ENCODE data around the gene TEX19. TPM values are rescaled to one million over a fixed set of nuclear protein-coding genes. Genes with fewer than 3 reads are reported as not detected.
A peak's percentile ranks its signal among the peaks of the same experiment; 100 is the strongest.
"Not testable (repeated sequence)": the region's sequence is repeated elsewhere in the genome, so short reads cannot be mapped to it uniquely, and the experiment has no call there.

Gene TEX19
- total and polyA plus RNA-seq, 9 of the 15 experiments (the other 6 are each of a cell fraction or from before 2014, with no cell fraction given), result 0.10 to 4.9 (median 1.9) TPM

- WGBS (ENCODE audit: insufficient coverage, low coverage, missing lambda C conversion rate), result 59% methylated on average over 28 of the region's 41 CpGs
- TF ChIP-seq EGR1 (conservative IDR thresholded peaks at IDR 0.05), result peak; percentile 65
- no peak for TF ChIP-seq RERE (CRISPR knock-in tag; IDR thresholded peaks at IDR 0.05; ENCODE audit: borderline replicate concordance)
- TF ChIP-seq ZFPM2 (CRISPR knock-in tag; IDR thresholded peaks at IDR 0.05), result no peak
- no peak for TF ChIP-seq DMBX1 (CRISPR knock-in tag; IDR thresholded peaks at IDR 0.05; ENCODE audit: borderline replicate concordance)
- TF ChIP-seq NFYB (IDR thresholded peaks at IDR 0.05; ENCODE audit: extremely low read depth, insufficient read length), result no peak
- TF ChIP-seq SPI1 (IDR thresholded peaks at IDR 0.05; ENCODE audit: borderline replicate concordance, low read depth, low read length), result 0 out of 2 replicates have a peak, but pooled peaks have one; percentile 20
- TF ChIP-seq NFE2L1 (tag; IDR thresholded peaks at IDR 0.05; ENCODE audit: borderline replicate concordance, low read depth), result no peak
- no peak for TF ChIP-seq HOXB6 (CRISPR knock-in tag; IDR thresholded peaks at IDR 0.05; ENCODE audit: borderline replicate concordance)
- Histone ChIP-seq H3K4me1 (replicated peaks in 1 of 2; ENCODE audit: control insufficient read depth in 2 of 2, insufficient read depth in 2 of 2, low read length in 2 of 2) (peaks cover 4 to 48% of the 10 kb centered on the region in 2 experiments; a peak in 4 of 5 replicates), H3K9ac (ENCODE audit: insufficient read depth in 1 of 2, low read depth in 2 of 2, low read length in 2 of 2) (peak overlapping the region in 1 of 2 experiments; percentile 84; a peak in 2 of 4 replicates), H2AFZ (ENCODE audit: low read depth, low read length) (peak overlapping the region; percentile 88), H3K9me3 (replicated peaks; ENCODE audit: control insufficient read depth, insufficient read depth, low read depth, low read length) (no peaks in the 10 kb centered on the region), H3K79me2 (ENCODE audit: control insufficient read depth, insufficient read depth, low read length) (no peaks in the 10 kb centered on the region), H3K4me3 (no peak overlapping the region), H3K9me1 (ENCODE audit: control insufficient read depth, insufficient read depth, low read length) (no peaks in the 10 kb centered on the region), H4K20me1 (replicated peaks; ENCODE audit: control insufficient read depth, insufficient read depth, low read length) (no peaks in the 10 kb centered on the region), H3K4me2 (ENCODE audit: insufficient read depth, low read length) (no peak overlapping the region), H3K27me3 (ENCODE audit: control insufficient read depth in 2 of 2, insufficient read depth in 2 of 2, low read length in 2 of 2) (no peaks in the 10 kb centered on the region), H3K27ac (ENCODE audit: extremely low read depth, low read depth, low read length) (peak overlapping the region; percentile 56; the same call in 2 of the 3 replicates), H3K36me3 (ENCODE audit: control insufficient read depth, insufficient read depth, low read length) (no peaks in the 10 kb centered on the region)
- ATAC-seq (no peak), DNase-seq (ENCODE audit: extremely low read depth in 1 of 4, low spot score in 3 of 4) (peak in 1 of 4 experiments; percentile 29), FAIRE-seq (no peak)
- in situ Hi-C loops (cut with MboI), result no loop called here
- no TSS peak for BruUV-seq (replicated peaks)
- CTCF ChIA-PET (ENCODE audit: low intra/inter-chr PET ratio), result no interaction called here
- intact Hi-C loops (cut with micrococcal nuclease), result no loop called here
- POLR2A ChIA-PET, result interaction anchor here (0.6 to 1.0 kb wide), 2 partner anchors 9 to 328 kb away, joined by 3 to 4 read pairs; no protein-coding TSS in a partner anchor
Observed at GRCh38 chr17:82372249-82373071, 13.4 kb downstream of the TEX19 start.

DNA sequence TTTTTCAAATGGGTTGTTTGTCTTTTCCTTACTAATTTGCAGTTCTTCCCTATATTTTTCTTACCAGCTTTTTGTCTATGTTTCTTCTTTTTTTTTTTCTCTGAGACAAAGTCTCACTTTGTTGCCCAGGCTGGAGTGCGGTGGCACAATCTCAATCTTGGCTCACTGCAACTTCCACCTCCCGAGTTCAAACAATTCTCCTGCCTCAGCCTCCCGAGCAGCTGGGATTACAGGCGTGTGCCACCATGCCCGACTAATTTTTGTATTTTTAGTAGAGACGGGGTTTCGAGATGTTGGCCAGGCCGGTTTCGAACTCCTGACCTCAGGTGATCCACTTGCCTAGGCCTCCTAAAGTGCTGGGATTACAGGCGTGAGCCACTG, 14.0 kb downstream of the TEX19 start:
- H3K4me2 ChIP-seq (ENCODE audit: insufficient read depth, low read length); BruUV-seq (replicated peaks); H3K9me3 ChIP-seq (replicated peaks; ENCODE audit: control insufficient read depth, insufficient read depth, low read depth, low read length); H3K4me3 ChIP-seq; H4K20me1 ChIP-seq (replicated peaks; ENCODE audit: control insufficient read depth, insufficient read depth, low read length); ATAC-seq; intact Hi-C loops (cut with micrococcal nuclease); H3K9me1 ChIP-seq (ENCODE audit: control insufficient read depth, insufficient read depth, low read length); in situ Hi-C loops (cut with MboI); H3K36me3 ChIP-seq (ENCODE audit: control insufficient read depth, insufficient read depth, low read length); CTCF ChIA-PET (ENCODE audit: low intra/inter-chr PET ratio); H3K79me2 ChIP-seq (ENCODE audit: control insufficient read depth, insufficient read depth, low read length); H3K27me3 ChIP-seq (ENCODE audit: control insufficient read depth in 2 of 2, insufficient read depth in 2 of 2, low read length in 2 of 2); DNase-seq (ENCODE audit: extremely low read depth in 1 of 4, low spot score in 3 of 4): not testable (repeated sequence)
- WGBS (ENCODE audit: insufficient coverage, low coverage, missing lambda C conversion rate), result 82% methylated on average over 8 of the region's 10 CpGs
- Histone ChIP-seq H3K27ac (ENCODE audit: extremely low read depth, low read depth, low read length) (peak overlapping the region; percentile 56; the same call in 1 of the 3 replicates), H3K4me1 (replicated peaks in 1 of 2; ENCODE audit: control insufficient read depth in 2 of 2, insufficient read depth in 2 of 2, low read length in 2 of 2) (peaks cover 4 to 50% of the 10 kb centered on the region in 2 experiments; a peak in 4 of 5 replicates), H3K9ac (ENCODE audit: insufficient read depth in 1 of 2, low read depth in 2 of 2, low read length in 2 of 2) (peak overlapping the region in 1 of 2 experiments; percentile 84; a peak in 2 of 4 replicates), H2AFZ (ENCODE audit: low read depth, low read length) (peak overlapping the region; percentile 88)
- POLR2A ChIA-PET, result interaction anchor here (0.6 to 1.0 kb wide), 2 partner anchors 8 to 329 kb away, joined by 3 to 4 read pairs; no protein-coding TSS in a partner anchor
- FAIRE-seq, result peak; percentile 65
